Fibroblast of pulmonary artery (primary cell): Measurements from ENCODE around the gene SLC47A2.

ENCODE experiments used
- DNase-seq: peaks from one replicate; pipeline ENCODE4 v3.0.0-alpha.2; 2010; ENCODE audit warnings: low read depth
- H3K4me3 ChIP-seq: replicated peaks from 2 replicates; pipeline ENCODE4 v1.5.1; 2011; ENCODE audit warnings: low read depth, mild to moderate bottlenecking, control low read depth, low read length, moderate library complexity
- CTCF ChIP-seq: IDR thresholded peaks from 2 replicates; pipeline ENCODE4 v1.5.1; 2011; ENCODE audit warnings: mild to moderate bottlenecking, control low read depth, low read length, inconsistent platforms; ENCODE audit errors: missing control alignments

SLC47A2 gene

GRCh38 chr17:19647697-19648474 lies 68.5 kb downstream of the SLC47A2 start:
- DNase-seq: peak; percentile 81
- H3K4me3 ChIP-seq: peak overlapping the region; percentile 85
- no peak for TF ChIP-seq CTCF

- no peak overlapping the region for H3K4me3 ChIP-seq
- DNase-seq: peak; percentile 24
- TF ChIP-seq CTCF: no peak
These were observed 69.3 kb downstream of the SLC47A2 start for GRCh38 chr17:19646788-19647696.

- no peak overlapping the region for H3K4me3 ChIP-seq
- TF ChIP-seq CTCF: peak; percentile 46
- DNase-seq: peak; percentile 16
These were observed 70.6 kb downstream of the SLC47A2 start for GRCh38 chr17:19645734-19646201.

- TF ChIP-seq CTCF: no peak
- no peak for DNase-seq
These were observed 71.7 kb downstream of the SLC47A2 start for GRCh38 chr17:19644493-19645210.

GRCh38 chr17:19642373-19642893 lies 74.0 kb downstream of the SLC47A2 start:
- H3K4me3 ChIP-seq: no peak overlapping the region
- no peak for TF ChIP-seq CTCF
- DNase-seq: no peak

More at GRCh38 chr17:19644493-19645210, 71.7 kb downstream of the SLC47A2 start:
- H3K4me3 ChIP-seq: no peak overlapping the region

- DNase-seq: no peak
- H3K4me3 ChIP-seq: no peak overlapping the region
- TF ChIP-seq CTCF: no peak
These were observed 74.6 kb downstream of the SLC47A2 start for GRCh38 chr17:19641687-19642372.
